Endodermal cell (in vitro differentiated cells): ENCODE data around the gene ACD. TPM values are rescaled to one million over a fixed set of nuclear protein-coding genes. Genes with fewer than 3 reads are reported as not detected.

Experiments used
- DNase-seq: peaks from one replicate; pipeline ENCODE4 v3.0.0-alpha.2; 2017
- H3K27ac ChIP-seq: 2 replicates; pipeline ENCODE4 v1.5.1; 2013; ENCODE audit warnings: mild to moderate bottlenecking, low read depth, low read length, moderate library complexity
- H3K27me3 ChIP-seq: 2 replicates; pipeline ENCODE4 v1.6.1; 2013; ENCODE audit warnings: mild to moderate bottlenecking, low read length, moderate library complexity; ENCODE audit not compliant: insufficient read depth, control insufficient read depth, poor library complexity, severe bottlenecking
- H3K36me3 ChIP-seq: 2 replicates; pipeline ENCODE4 v1.7.0; 2013; ENCODE audit warnings: mild to moderate bottlenecking, low read length, moderate library complexity; ENCODE audit not compliant: control insufficient read depth, insufficient read depth
- H3K4me1 ChIP-seq: one replicate; pipeline ENCODE4 v1.7.0; 2013; ENCODE audit warnings: low read length; ENCODE audit not compliant: control insufficient read depth, insufficient read depth
- H3K4me3 ChIP-seq: 2 replicates; pipeline ENCODE4 v1.5.1; 2013; ENCODE audit warnings: mild to moderate bottlenecking, low read length, moderate library complexity
- H3K9ac ChIP-seq: 2 replicates; pipeline ENCODE4 v1.6.1; 2013; ENCODE audit warnings: mild to moderate bottlenecking, low read length, moderate library complexity; ENCODE audit not compliant: poor library complexity, severe bottlenecking; ENCODE audit errors: extremely low read depth
- H3K9me3 ChIP-seq: 2 replicates; pipeline ENCODE4 v1.6.1; 2013; ENCODE audit warnings: mild to moderate bottlenecking, low read length, moderate library complexity; ENCODE audit not compliant: control insufficient read depth
- H3K27ac Mint-ChIP-seq: 2 replicates; pipeline ENCODE4 v1.8.0; 2020; ENCODE audit warnings: mixed read lengths
- H3K27me3 Mint-ChIP-seq: 2 replicates; pipeline ENCODE4 v1.8.0; 2021; ENCODE audit warnings: mild to moderate bottlenecking, mixed read lengths; ENCODE audit not compliant: insufficient read depth
- H3K36me3 Mint-ChIP-seq: 2 replicates; pipeline ENCODE4 v1.8.0; 2020; ENCODE audit warnings: low read depth, mixed read lengths
- H3K4me1 Mint-ChIP-seq: 2 replicates; pipeline ENCODE4 v1.8.0; 2020; ENCODE audit warnings: mixed read lengths
- H3K4me3 Mint-ChIP-seq: 2 replicates; pipeline ENCODE4 v1.8.0; 2020; ENCODE audit warnings: mild to moderate bottlenecking, moderate library complexity, mixed read lengths
- H3K9me3 Mint-ChIP-seq: 2 replicates; pipeline ENCODE4 v1.8.0; 2020; ENCODE audit warnings: mild to moderate bottlenecking, mixed read lengths
- WGBS, 2 experiments: methylation state at CpG; one replicate each; pipeline versions ENCODE4 v1.1.5 to v1.1.7; 2013; ENCODE audit warnings: missing lambda C conversion rate in 2 of 2, mixed read lengths in 1 of 2; ENCODE audit not compliant: insufficient coverage in 1 of 2, insufficient read length in 1 of 2; 5-methylcytosine and 5-hydroxymethylcytosine counted together
- total RNA-seq, 2 donors: library from RNA; stranded (reverse); fragmentation: NEBNext Ultra II Directional in 1 of 2; extraction: Animal tissue kit (Norgen Biotek cat#: 25700) in 1 of 2; gene quantifications; 2 replicates in 1 of 2; 3 replicates in 1 of 2; pipeline ENCODE4 v1.2.1, GENCODE V29; 2021
- TF ChIP-seq, protein P1 (sequence below): fragments of 200-600 bp; sonication (generic); conservative IDR thresholded peaks from 2 replicates; pipeline ENCODE4 v1.5.0; 2021; ENCODE audit warnings: antibody characterized with exemption, mild to moderate bottlenecking

The ACD gene
- total RNA-seq, 2 donors from 2014 or later, result 39.3 to 41.5 TPM

DNA sequence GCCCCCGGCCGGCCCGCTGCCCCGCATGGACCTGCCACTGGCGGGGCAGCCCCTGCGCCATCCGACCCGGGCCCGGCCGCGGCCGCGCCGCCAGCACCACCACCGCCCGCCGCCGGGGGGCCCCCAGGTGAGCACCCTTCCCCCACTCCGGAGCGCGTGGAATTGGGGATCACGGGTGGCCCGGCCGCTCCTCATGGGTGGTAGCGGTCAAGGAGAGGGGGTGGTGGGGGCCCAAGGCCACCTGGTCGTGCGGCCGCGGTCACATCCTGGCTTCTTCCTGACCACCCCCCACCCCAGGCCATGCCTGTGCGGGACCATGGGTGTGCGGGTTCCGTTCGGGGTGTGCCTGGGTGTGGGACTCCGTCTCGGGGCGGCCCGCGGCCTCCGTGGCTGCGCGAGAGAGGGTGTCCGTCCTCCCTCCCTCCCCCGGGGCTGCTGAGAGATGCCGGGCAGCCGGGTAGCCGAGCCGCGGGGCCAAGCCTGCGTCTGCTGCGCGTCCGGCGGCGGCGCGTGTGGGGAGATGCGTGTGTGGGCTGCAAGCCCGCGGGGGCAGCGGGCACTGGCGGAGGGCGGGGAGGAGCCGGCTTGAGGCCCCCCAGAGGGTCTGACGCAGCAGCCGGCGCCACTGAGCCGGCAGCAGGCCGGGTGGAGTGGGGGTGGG lies 6.8 kb downstream of the ACD start:
- Histone ChIP-seq H3K4me3 (peak overlapping the region; percentile 67), H3K4me1 (no peaks in the 10 kb centered on the region), H3K27me3 (peaks cover 7% of the 10 kb centered on the region), H3K27ac (no peak overlapping the region), H3K9me3 (no peaks in the 10 kb centered on the region), H3K9ac (no peak overlapping the region), H3K36me3 (peaks cover 2% of the 10 kb centered on the region)
- Mint-ChIP-seq H3K4me3 (peak overlapping the region; percentile 65), H3K4me1 (peaks cover 2% of the 10 kb centered on the region), H3K9me3 (no peaks in the 10 kb centered on the region), H3K27me3 (peaks cover 56% of the 10 kb centered on the region), H3K36me3 (peaks cover 4% of the 10 kb centered on the region), H3K27ac (no peak overlapping the region)
- TF ChIP-seq, protein P1, sequence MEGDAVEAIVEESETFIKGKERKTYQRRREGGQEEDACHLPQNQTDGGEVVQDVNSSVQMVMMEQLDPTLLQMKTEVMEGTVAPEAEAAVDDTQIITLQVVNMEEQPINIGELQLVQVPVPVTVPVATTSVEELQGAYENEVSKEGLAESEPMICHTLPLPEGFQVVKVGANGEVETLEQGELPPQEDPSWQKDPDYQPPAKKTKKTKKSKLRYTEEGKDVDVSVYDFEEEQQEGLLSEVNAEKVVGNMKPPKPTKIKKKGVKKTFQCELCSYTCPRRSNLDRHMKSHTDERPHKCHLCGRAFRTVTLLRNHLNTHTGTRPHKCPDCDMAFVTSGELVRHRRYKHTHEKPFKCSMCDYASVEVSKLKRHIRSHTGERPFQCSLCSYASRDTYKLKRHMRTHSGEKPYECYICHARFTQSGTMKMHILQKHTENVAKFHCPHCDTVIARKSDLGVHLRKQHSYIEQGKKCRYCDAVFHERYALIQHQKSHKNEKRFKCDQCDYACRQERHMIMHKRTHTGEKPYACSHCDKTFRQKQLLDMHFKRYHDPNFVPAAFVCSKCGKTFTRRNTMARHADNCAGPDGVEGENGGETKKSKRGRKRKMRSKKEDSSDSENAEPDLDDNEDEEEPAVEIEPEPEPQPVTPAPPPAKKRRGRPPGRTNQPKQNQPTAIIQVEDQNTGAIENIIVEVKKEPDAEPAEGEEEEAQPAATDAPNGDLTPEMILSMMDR, result peak; percentile 74
- DNase-seq, result no peak
- 1 to 2% methylated on average over 10 to 66 of the region's 68 CpGs for WGBS, 2 experiments

DNA sequence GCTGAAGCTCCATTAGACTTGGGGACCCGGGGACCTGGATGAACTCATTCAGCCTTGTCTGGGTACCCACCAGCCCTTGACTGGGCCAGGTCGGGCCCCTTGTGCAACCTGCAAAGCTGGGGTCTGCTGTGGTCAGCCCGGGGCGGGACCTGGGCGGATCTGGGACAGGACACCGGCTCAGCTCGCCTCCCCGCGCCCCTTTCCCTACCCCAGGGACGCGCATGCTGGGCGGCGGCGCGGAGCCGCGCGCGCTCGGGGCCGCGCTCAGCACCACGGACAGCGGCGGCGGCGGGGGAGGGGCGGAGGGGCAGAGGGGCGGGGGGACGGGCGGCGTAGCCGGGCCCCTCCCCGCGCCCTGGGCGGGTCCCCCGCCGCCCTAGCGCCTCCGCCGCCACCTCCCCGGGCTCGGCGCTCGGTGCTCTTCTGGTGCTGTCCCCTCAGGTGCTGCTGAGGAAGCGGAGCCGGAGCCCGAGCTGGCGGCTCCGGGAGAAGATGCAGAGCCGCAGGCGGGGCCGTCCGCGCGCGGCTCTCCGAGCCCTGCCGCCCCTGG lies 7.4 kb downstream of the ACD start:
- no peak overlapping the region for H3K4me3 ChIP-seq
- H3K9ac ChIP-seq, result no peak overlapping the region
- Mint-ChIP-seq H3K4me3 (no peak overlapping the region), H3K27me3 (peaks cover 62% of the 10 kb centered on the region), H3K4me1 (peaks cover 2% of the 10 kb centered on the region), H3K36me3 (peaks cover 4% of the 10 kb centered on the region), H3K27ac (no peak overlapping the region), H3K9me3 (no peaks in the 10 kb centered on the region)
- H3K4me1 ChIP-seq, result no peaks in the 10 kb centered on the region
- H3K9me3 ChIP-seq, result no peaks in the 10 kb centered on the region
- TF ChIP-seq, protein P1, result no peak
- H3K36me3 ChIP-seq, result no peaks in the 10 kb centered on the region
- H3K27me3 ChIP-seq, result peaks cover 7% of the 10 kb centered on the region
- DNase-seq, result peak; percentile 88
- 3 to 11% methylated on average over 9 to 39 of the region's 59 CpGs for WGBS, 2 experiments
- no peak overlapping the region for H3K27ac ChIP-seq

DNA sequence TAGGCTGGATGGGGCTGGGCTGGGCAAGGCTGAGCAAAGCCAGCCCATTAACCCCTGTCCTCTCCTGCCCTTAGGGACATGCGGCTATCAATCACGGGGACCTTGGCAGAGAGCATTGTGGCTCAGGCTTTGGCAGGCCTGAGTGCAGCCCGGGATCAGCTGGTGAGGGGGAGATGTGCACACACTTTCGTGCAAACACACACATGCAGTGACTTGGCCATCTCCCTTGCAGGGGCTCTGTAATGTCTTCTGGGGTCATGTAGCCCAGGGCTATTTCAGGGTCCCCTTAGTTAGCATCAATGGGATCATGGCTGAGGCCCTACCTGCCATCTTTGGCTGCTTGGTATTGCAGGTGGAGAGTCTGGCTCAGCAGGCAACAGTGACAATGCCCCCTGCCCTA lies 8.2 kb downstream of the ACD start:
- H3K4me1 ChIP-seq, result no peaks in the 10 kb centered on the region
- Mint-ChIP-seq H3K9me3 (no peaks in the 10 kb centered on the region), H3K4me1 (peaks cover 2% of the 10 kb centered on the region), H3K36me3 (peaks cover 4% of the 10 kb centered on the region), H3K4me3 (no peak overlapping the region), H3K27me3 (peaks cover 70% of the 10 kb centered on the region), H3K27ac (no peak overlapping the region)
- H3K4me3 ChIP-seq, result no peak overlapping the region
- TF ChIP-seq, protein P1, result no peak
- WGBS, 2 experiments, result 82 to 91% methylated on average over 4 of the region's 4 CpGs
- peaks cover 7% of the 10 kb centered on the region for H3K27me3 ChIP-seq
- no peak overlapping the region for H3K9ac ChIP-seq
- H3K9me3 ChIP-seq, result no peaks in the 10 kb centered on the region
- no peak overlapping the region for H3K27ac ChIP-seq
- no peak for DNase-seq
- H3K36me3 ChIP-seq, result no peaks in the 10 kb centered on the region
